ENCODE results near the gene LSMEM2.

- TF ChIP-seq POLR2AphosphoS5 (IDR thresholded peaks at IDR 0.05; ENCODE audit: low read depth, low read length) (no peak), POLR2A (IDR thresholded peaks at IDR 0.05; ENCODE audit: low read depth, low read length) (no peak)
These were observed 8.4 kb downstream of the LSMEM2 start for GRCh38 chr3:50287262-50287661.

Data from GM12891 (cell line).